H9 (cell line): Measurements from ENCODE around the gene PLPPR2. TPM values are rescaled to one million over a fixed set of nuclear protein-coding genes. Genes with fewer than 3 reads are reported as not detected.

Experiments used
- DNase-seq: peaks from one replicate; pipeline ENCODE4 v3.0.0-alpha.2; 2017
- H2AFZ ChIP-seq: one replicate; pipeline ENCODE4 v1.6.1; 2013; ENCODE audit warnings: mild to moderate bottlenecking, low read length, control low read depth, moderate library complexity
- H2AK5ac ChIP-seq: 2 replicates; pipeline ENCODE4 v1.6.1; 2013; ENCODE audit warnings: low read length, control low read depth, mixed read lengths; ENCODE audit not compliant: insufficient read length
- H2BK120ac ChIP-seq: one replicate; pipeline ENCODE4 v1.6.1; 2013; ENCODE audit warnings: low read depth, mild to moderate bottlenecking, low read length, control low read depth, inconsistent platforms; ENCODE audit not compliant: poor library complexity, severe bottlenecking
- H2BK12ac ChIP-seq: 2 replicates; pipeline ENCODE4 v1.6.1; 2013; ENCODE audit warnings: low read length, control low read depth, mixed read lengths, low read depth; ENCODE audit not compliant: insufficient read length
- H2BK15ac ChIP-seq: 2 replicates; pipeline ENCODE4 v1.6.1; 2013; ENCODE audit warnings: low read depth, low read length, control low read depth
- H2BK20ac ChIP-seq: one replicate; pipeline ENCODE4 v1.6.1; 2013; ENCODE audit warnings: low read depth, mild to moderate bottlenecking, low read length, control low read depth, inconsistent platforms; ENCODE audit not compliant: poor library complexity, severe bottlenecking
- H2BK5ac ChIP-seq: 2 replicates; pipeline ENCODE4 v1.6.1; 2013; ENCODE audit warnings: low read length, control low read depth, mixed read lengths; ENCODE audit not compliant: insufficient read length
- H3K14ac ChIP-seq: 2 replicates; pipeline ENCODE4 v1.6.1; 2013; ENCODE audit warnings: low read length, control low read depth; ENCODE audit not compliant: insufficient read depth
- H3K18ac ChIP-seq: 2 replicates; pipeline ENCODE4 v1.6.1; 2013; ENCODE audit warnings: low read depth, mild to moderate bottlenecking, mixed read lengths, low read length, control low read depth; ENCODE audit not compliant: insufficient read length
- H3K23ac ChIP-seq: 2 replicates; pipeline ENCODE4 v1.6.1; 2013; ENCODE audit warnings: low read length, control low read depth, mixed read lengths, low read depth; ENCODE audit not compliant: insufficient read length
- H3K23me2 ChIP-seq: 2 replicates; pipeline ENCODE4 v1.6.1; 2013; ENCODE audit warnings: low read depth, mild to moderate bottlenecking, mixed read lengths, low read length, control low read depth; ENCODE audit not compliant: insufficient read length, poor library complexity, severe bottlenecking
- H3K27ac ChIP-seq: 2 replicates; pipeline ENCODE4 v1.5.1; 2013; ENCODE audit warnings: low read length, control low read depth, mixed read lengths, low read depth; ENCODE audit not compliant: insufficient read length
- H3K27me3 ChIP-seq: 2 replicates; pipeline ENCODE4 v1.6.1; 2013; ENCODE audit warnings: low read length, control low read depth, inconsistent platforms; ENCODE audit not compliant: insufficient read depth
- H3K4ac ChIP-seq: 2 replicates; pipeline ENCODE4 v1.6.1; 2013; ENCODE audit warnings: low read depth, mild to moderate bottlenecking, control low read depth, inconsistent platforms, low read length, moderate library complexity
- H3K4me1 ChIP-seq: 2 replicates; pipeline ENCODE4 v1.6.1; 2013; ENCODE audit warnings: low read length, control low read depth, inconsistent platforms; ENCODE audit not compliant: insufficient read depth
- H3K4me2 ChIP-seq: 2 replicates; pipeline ENCODE4 v1.6.1; 2013; ENCODE audit warnings: low read length, control low read depth, mixed read lengths; ENCODE audit not compliant: insufficient read length, insufficient read depth
- H3K56ac ChIP-seq: 2 replicates; pipeline ENCODE4 v1.6.1; 2013; ENCODE audit warnings: low read depth, mild to moderate bottlenecking, mixed read lengths, low read length, control low read depth; ENCODE audit not compliant: insufficient read length
- H3K79me1 ChIP-seq: 2 replicates; pipeline ENCODE4 v1.6.1; 2013; ENCODE audit warnings: low read depth, mild to moderate bottlenecking, moderate library complexity, low read length, control low read depth, inconsistent platforms; ENCODE audit not compliant: insufficient read depth, poor library complexity, severe bottlenecking
- H3K79me2 ChIP-seq: 2 replicates; pipeline ENCODE4 v1.6.1; 2013; ENCODE audit warnings: low read length, control low read depth, inconsistent platforms; ENCODE audit not compliant: insufficient read depth
- H3K9ac ChIP-seq: 2 replicates; pipeline ENCODE4 v1.6.1; 2013; ENCODE audit warnings: low read length, control low read depth, mixed read lengths; ENCODE audit not compliant: insufficient read length; ENCODE audit errors: extremely low read depth
- H3K9me3 ChIP-seq: one replicate; pipeline ENCODE4 v1.6.1; 2013; ENCODE audit warnings: low read depth, low read length, inconsistent platforms; ENCODE audit not compliant: control insufficient read depth
- H3T11ph ChIP-seq: one replicate; pipeline ENCODE4 v1.6.1; 2013; ENCODE audit warnings: mild to moderate bottlenecking, low read length, control low read depth, inconsistent platforms
- H4K20me1 ChIP-seq: one replicate; pipeline ENCODE4 v1.6.1; 2013; ENCODE audit not compliant: control insufficient read depth, insufficient read length, insufficient read depth
- H4K5ac ChIP-seq: 2 replicates; pipeline ENCODE4 v1.6.1; 2013; ENCODE audit warnings: low read depth, mild to moderate bottlenecking, mixed read lengths, low read length, control low read depth; ENCODE audit not compliant: insufficient read length
- H4K8ac ChIP-seq: replicated peaks from 2 replicates; pipeline ENCODE4 v1.6.1; 2013; ENCODE audit warnings: low read length, control low read depth, mixed read lengths, low read depth; ENCODE audit not compliant: insufficient read length
- H4K91ac ChIP-seq: 2 replicates; pipeline ENCODE4 v1.6.1; 2013; ENCODE audit warnings: low read depth, mild to moderate bottlenecking, moderate library complexity, mixed read lengths, low read length, control low read depth; ENCODE audit not compliant: insufficient read length
- H3K27ac Mint-ChIP-seq, 3 experiments: 2 replicates in 2 of 3; 3 replicates in 1 of 3; pipeline ENCODE4 v1.8.0; 2020 to 2021; ENCODE audit warnings: mixed read lengths in 3 of 3, mild to moderate bottlenecking in 1 of 3, moderate library complexity in 1 of 3
- H3K27me3 Mint-ChIP-seq: 2 replicates; pipeline ENCODE4 v1.8.0; 2021; ENCODE audit warnings: low read depth, mild to moderate bottlenecking, moderate library complexity, mixed read lengths
- H3K36me3 Mint-ChIP-seq, 3 experiments: 2 replicates in 2 of 3; 3 replicates in 1 of 3; pipeline ENCODE4 v1.8.0; 2020 to 2021; ENCODE audit warnings: low read depth in 3 of 3, mixed read lengths in 3 of 3; ENCODE audit not compliant: insufficient read depth in 1 of 3
- H3K4me1 Mint-ChIP-seq, 2 experiments: 2 replicates each; pipeline ENCODE4 v1.8.0; 2020; ENCODE audit warnings: mixed read lengths in 2 of 2
- H3K4me3 Mint-ChIP-seq, 2 experiments: 2 replicates in 1 of 2; 3 replicates in 1 of 2; pipeline ENCODE4 v1.8.0; 2020 to 2021; ENCODE audit warnings: mild to moderate bottlenecking in 2 of 2, mixed read lengths in 2 of 2, moderate library complexity in 1 of 2
- H3K9me3 Mint-ChIP-seq, 2 experiments: 2 replicates in 1 of 2; 3 replicates in 1 of 2; pipeline ENCODE4 v1.8.0; 2020; ENCODE audit warnings: mild to moderate bottlenecking in 2 of 2, mixed read lengths in 2 of 2, moderate library complexity in 1 of 2
- CTCF ChIP-seq: fragments of 200-600 bp; sonication (generic); conservative IDR thresholded peaks from 3 replicates; pipeline ENCODE4 v1.8.0; 2021; ENCODE audit warnings: antibody characterized with exemption, mild to moderate bottlenecking
- WGBS: extraction: QIAGEN DNeasy Blood & Tissue Kit; methylation state at CpG from one replicate; pipeline ENCODE4 v1.1.7; 2013; ENCODE audit warnings: missing lambda C conversion rate, low lambda C conversion rate, mixed read lengths; ENCODE audit not compliant: insufficient read length; ENCODE audit errors: extremely low coverage; 5-methylcytosine and 5-hydroxymethylcytosine counted together
- total RNA-seq: library from RNA; stranded (reverse); gene quantifications from 2 replicates; pipeline ENCODE4 v1.2.1, GENCODE V29; 2021

PLPPR2 gene
- total RNA-seq, 1 experiment from 2014 or later, result 8.0 TPM

GRCh38 chr19:11414544-11414943 lies 59.3 kb downstream of the PLPPR2 start:
- H4K91ac ChIP-seq, result no peak overlapping the region
- Mint-ChIP-seq H3K27ac (no peak overlapping the region), H3K36me3 (peaks cover 5 to 37% (median 17%) of the 10 kb centered on the region in 3 experiments; a peak in 6 of 7 replicates), H3K27me3 (peaks cover under 1% of the 10 kb centered on the region; the same call in 1 of the 2 replicates), H3K9me3 (no peaks in the 10 kb centered on the region), H3K4me1 (peaks cover 2 to 9% of the 10 kb centered on the region in 2 experiments), H3K4me3 (no peak overlapping the region)
- WGBS, result no CpG with 5 or more reads among the region's 2 CpGs
- no peak overlapping the region for H3K14ac ChIP-seq
- H3K27ac ChIP-seq, result no peak overlapping the region
- no peaks in the 10 kb centered on the region for H4K20me1 ChIP-seq
- H2BK15ac ChIP-seq, result no peak overlapping the region
- H3K79me1 ChIP-seq, result no peaks in the 10 kb centered on the region
- no peak overlapping the region for H2BK12ac ChIP-seq
- H2AFZ ChIP-seq, result no peak overlapping the region
- no peaks in the 10 kb centered on the region for H3K79me2 ChIP-seq
- H2BK5ac ChIP-seq, result no peak overlapping the region
- H3K23ac ChIP-seq, result no peak overlapping the region
- no peak overlapping the region for H3K4ac ChIP-seq
- H3K23me2 ChIP-seq, result peaks cover 10% of the 10 kb centered on the region
- no peak overlapping the region for H3K4me2 ChIP-seq
- no peaks in the 10 kb centered on the region for H3K27me3 ChIP-seq
- H3K9ac ChIP-seq, result no peak overlapping the region
- H4K8ac ChIP-seq, result no peak overlapping the region
- H3K56ac ChIP-seq, result no peak overlapping the region
- H3K9me3 ChIP-seq, result no peaks in the 10 kb centered on the region
- no peak overlapping the region for H2BK20ac ChIP-seq
- no peak overlapping the region for H2AK5ac ChIP-seq
- H4K5ac ChIP-seq, result no peak overlapping the region
- no peaks in the 10 kb centered on the region for H3K4me1 ChIP-seq
- TF ChIP-seq CTCF, result no peak
- H3K18ac ChIP-seq, result no peak overlapping the region
- H2BK120ac ChIP-seq, result no peak overlapping the region
- no peak for DNase-seq
- H3T11ph ChIP-seq, result no peak overlapping the region

Other genes with a start within 250 kb of the PLPPR2 start
- 50.8 and 51.5 TPM in 2 replicates for gene SPC24, start 199.7 kb upstream of the PLPPR2 start, total RNA-seq
- gene KANK2, start 157.9 kb upstream of the PLPPR2 start, total RNA-seq, result 42.0 and 44.0 TPM in 2 replicates
- not detected in 2 replicates for gene ANGPTL8, start 115.8 kb upstream of the PLPPR2 start, total RNA-seq
- 57.9 and 59.4 TPM in 2 replicates for gene DOCK6, start 92.9 kb upstream of the PLPPR2 start, total RNA-seq
- gene TSPAN16, start 59.3 kb upstream of the PLPPR2 start, total RNA-seq, result not detected in 2 replicates
- 29.4 and 32.8 TPM in 2 replicates for gene RAB3D, start 15.8 kb upstream of the PLPPR2 start, total RNA-seq
- gene TMEM205, start 9.2 kb upstream of the PLPPR2 start, total RNA-seq, result 69.7 and 73.1 TPM in 2 replicates
- gene CCDC159, start 8.9 kb upstream of the PLPPR2 start, total RNA-seq, result 5.7 and 5.8 TPM in 2 replicates
- gene SWSAP1, start 19.2 kb downstream of the PLPPR2 start, total RNA-seq, result 3.8 and 5.2 TPM in 2 replicates
- gene EPOR, start 28.9 kb downstream of the PLPPR2 start, total RNA-seq, result 8.9 and 9.3 TPM in 2 replicates
- gene RGL3, start 63.9 kb downstream of the PLPPR2 start, total RNA-seq, result 58.5 and 65.9 TPM in 2 replicates
- gene ODAD3, start 79.7 kb downstream of the PLPPR2 start, total RNA-seq, result 2.2 and 2.5 TPM in 2 replicates
- 431 and 437 TPM in 2 replicates for gene PRKCSH, start 80.2 kb downstream of the PLPPR2 start, total RNA-seq
- gene ELAVL3, start 125.6 kb downstream of the PLPPR2 start, total RNA-seq, result 1.2 and 1.4 TPM in 2 replicates
- gene ZNF653, start 150.4 kb downstream of the PLPPR2 start, total RNA-seq, result 9.1 and 11.6 TPM in 2 replicates
- gene ECSIT, start 173.7 kb downstream of the PLPPR2 start, total RNA-seq, result 40.0 and 42.4 TPM in 2 replicates
- 15.7 and 17.9 TPM in 2 replicates for gene CNN1, start 183.4 kb downstream of the PLPPR2 start, total RNA-seq
- gene ELOF1, start 203.8 kb downstream of the PLPPR2 start, total RNA-seq, result 84.9 and 88.6 TPM in 2 replicates
- 2.3 and 4.0 TPM in 2 replicates for gene ACP5, start 222.2 kb downstream of the PLPPR2 start, total RNA-seq
- 12.2 and 12.8 TPM in 2 replicates for gene ZNF627, start 242.1 kb downstream of the PLPPR2 start, total RNA-seq